A549 (cell line): ENCODE data around the gene TMEM269.

Source experiments
- CEBPB ChIP-seq, 2 experiments: fragments of >200 bp in 1 of 2; sonication (Bioruptor Twin) in 1 of 2; formaldehyde crosslinking in 1 of 2; IDR thresholded peaks; 2 replicates each; pipeline ENCODE4 v1.6.1; 2012 to 2016
- CHD4 ChIP-seq: fragments of 200-600 bp; sonication (generic); IDR thresholded peaks from 2 replicates; pipeline ENCODE4 v1.6.1; 2016; ENCODE audit warnings: antibody characterized with exemption, mild to moderate bottlenecking, borderline replicate concordance
- CTCF ChIP-seq: fragments of >200 bp; sonication (Bioruptor Twin); formaldehyde crosslinking; IDR thresholded peaks from 3 replicates; pipeline ENCODE4 v1.5.1; 2016
- HMGXB4 ChIP-seq: fragments of 250-450 bp; sonication (Bioruptor Pico); IDR thresholded peaks from 2 replicates; pipeline ENCODE4 v1.5.0; 2021; ENCODE audit warnings: mild to moderate bottlenecking, moderate library complexity, borderline replicate concordance
- HOXA7 ChIP-seq: fragments of 250-450 bp; sonication (Bioruptor Pico); IDR thresholded peaks from 2 replicates; pipeline ENCODE4 v1.5.0; 2020; ENCODE audit warnings: mild to moderate bottlenecking, moderate library complexity
- JUN ChIP-seq, 2 experiments: fragments of >200 bp; sonication (Bioruptor Twin); formaldehyde crosslinking; IDR thresholded peaks; 2 replicates in 1 of 2; 3 replicates in 1 of 2; pipeline ENCODE4 v1.6.1; 2016 to 2017
- MAFK ChIP-seq: fragments of 450-650 bp; IDR thresholded peaks from 2 replicates; pipeline ENCODE4 v1.6.1; 2014; ENCODE audit not compliant: partially characterized antibody
- POLR2A ChIP-seq: IDR thresholded peaks from 2 replicates; pipeline ENCODE4 v1.6.1; 2012; ENCODE audit warnings: mild to moderate bottlenecking, low read length
- POLR2AphosphoS2 ChIP-seq: conservative IDR thresholded peaks from 2 replicates; pipeline ENCODE4 v1.6.1; 2012; ENCODE audit warnings: low read length, improper control_type of control experiment, inconsistent platforms
- RAD21 ChIP-seq, 2 experiments: fragments of >200 bp in 1 of 2; sonication (Bioruptor Twin) in 1 of 2; formaldehyde crosslinking in 1 of 2; IDR thresholded peaks in 1 of 2; conservative IDR thresholded peaks in 1 of 2; 2 replicates in 1 of 2; 3 replicates in 1 of 2; pipeline ENCODE4 v1.6.1; 2012 to 2018; ENCODE audit warnings: inconsistent platforms in 1 of 2
- RFX5 ChIP-seq: fragments of 450-650 bp; IDR thresholded peaks from 2 replicates; pipeline ENCODE4 v1.7.1; 2014; ENCODE audit warnings: antibody characterized with exemption, mild to moderate bottlenecking, moderate library complexity
- SMC3 ChIP-seq: fragments of >200 bp; sonication (Bioruptor Twin); formaldehyde crosslinking; IDR thresholded peaks from 3 replicates; pipeline ENCODE4 v1.6.1; 2018; ENCODE audit warnings: inconsistent platforms

DNA sequence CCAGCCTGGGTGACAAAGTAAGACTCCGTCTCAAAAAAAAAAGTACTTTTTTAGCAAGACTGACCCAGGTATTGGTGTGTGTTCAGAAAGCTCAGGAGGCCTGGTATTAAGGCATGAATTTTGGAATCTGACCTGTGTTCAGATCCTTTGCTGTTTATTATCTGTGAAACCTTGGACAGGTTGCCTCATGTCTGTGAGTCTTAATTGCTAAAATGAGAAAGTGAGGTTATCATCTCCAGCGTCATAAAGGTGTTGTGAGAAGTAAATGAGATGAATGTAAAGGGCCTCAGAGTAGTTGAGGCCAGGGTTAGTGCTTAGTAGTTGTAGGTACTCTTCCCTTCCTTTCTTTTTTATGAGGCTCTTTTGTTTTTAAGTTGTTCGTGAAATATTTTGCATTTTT lies 15.0 kb upstream of the TMEM269 start:
- no peak for TF ChIP-seq CTCF
- no peak for TF ChIP-seq POLR2A
- TF ChIP-seq POLR2AphosphoS2 = no peak
- TF ChIP-seq CEBPB (IDR thresholded peaks at IDR 0.05) = no peak
- TF ChIP-seq HMGXB4 (CRISPR knock-in tag) = no peak
- no peak for TF ChIP-seq SMC3
- no peak for TF ChIP-seq MAFK
- no peak for TF ChIP-seq JUN (IDR thresholded peaks at IDR 0.05)
- no peak for TF ChIP-seq CHD4
- TF ChIP-seq RFX5 = no peak
- no peak for TF ChIP-seq RAD21 (conservative IDR thresholded peaks at IDR 0.05 in 1 of 2, IDR thresholded peaks at IDR 0.05 in 1 of 2)
- no peak for TF ChIP-seq HOXA7 (CRISPR knock-in tag)
